HG02623 (cell line): Measurements from ENCODE around the gene SMYD5.

Source experiments
- ATAC-seq: cut with Tn5 transposase; IDR thresholded peaks from one replicate; pipeline ENCODE4 v1.9.1; 2021; ENCODE audit warnings: moderate library complexity; ENCODE audit not compliant: unreplicated experiment

Gene SMYD5

DNA sequence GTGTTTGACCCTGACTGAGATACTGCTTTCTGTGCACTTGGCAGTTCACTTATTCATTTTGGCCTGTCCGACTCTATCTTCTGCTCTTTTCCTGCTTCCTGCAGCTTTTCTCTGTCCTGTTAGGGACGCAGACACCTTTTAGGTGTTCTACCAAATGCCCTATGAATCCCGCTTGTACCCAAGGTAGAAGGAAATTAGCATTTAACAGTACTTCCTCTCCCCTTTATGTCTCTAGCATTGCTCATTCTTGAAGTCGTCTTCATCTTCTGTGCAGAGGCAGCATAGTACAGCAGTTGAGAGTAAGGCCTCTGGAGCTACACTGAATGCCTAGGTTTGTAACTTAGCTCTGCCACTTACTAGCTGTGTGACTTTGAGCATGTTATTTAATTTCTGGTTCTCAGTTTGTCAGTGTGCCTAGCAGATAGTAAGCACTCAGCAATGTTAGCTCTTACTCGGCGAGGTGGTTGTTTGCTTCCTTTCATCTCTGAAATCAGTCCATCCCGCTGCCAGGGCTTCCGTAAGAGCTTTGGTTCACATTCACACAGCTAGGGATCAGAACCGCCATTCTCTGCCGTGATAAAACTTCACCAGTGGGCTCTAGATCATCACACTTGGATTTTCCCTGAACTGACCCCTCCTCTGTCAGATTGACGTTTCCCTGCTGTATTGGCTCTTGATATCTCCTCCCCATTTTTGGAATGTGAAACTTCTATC lies 21.4 kb downstream of the SMYD5 start:
- ATAC-seq = no peak

- no peak for ATAC-seq
Observed at GRCh38 chr2:73237168-73237567, 23.1 kb downstream of the SMYD5 start.

- no peak for ATAC-seq
Observed at GRCh38 chr2:73238149-73238548, 24.1 kb downstream of the SMYD5 start.

DNA sequence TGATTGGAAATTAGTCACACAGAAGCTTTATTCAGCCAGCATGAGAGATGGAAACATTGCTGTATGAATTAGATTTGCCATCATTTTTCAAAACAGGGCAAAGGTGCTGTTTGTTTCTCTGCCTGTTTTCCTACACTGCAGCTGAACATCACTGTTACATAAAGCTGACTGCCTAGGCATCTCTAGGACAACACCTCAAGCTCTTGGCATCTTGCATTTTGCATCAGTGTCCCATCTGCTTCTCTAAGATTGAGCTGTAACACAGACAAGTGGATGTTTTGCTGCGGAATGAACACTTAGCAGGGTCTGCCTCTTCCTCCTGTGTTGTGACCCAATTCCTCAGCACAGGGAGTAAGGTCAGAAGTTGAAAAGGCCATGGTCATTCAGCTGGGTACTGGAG lies 24.9 kb downstream of the SMYD5 start:
- no peak for ATAC-seq

DNA sequence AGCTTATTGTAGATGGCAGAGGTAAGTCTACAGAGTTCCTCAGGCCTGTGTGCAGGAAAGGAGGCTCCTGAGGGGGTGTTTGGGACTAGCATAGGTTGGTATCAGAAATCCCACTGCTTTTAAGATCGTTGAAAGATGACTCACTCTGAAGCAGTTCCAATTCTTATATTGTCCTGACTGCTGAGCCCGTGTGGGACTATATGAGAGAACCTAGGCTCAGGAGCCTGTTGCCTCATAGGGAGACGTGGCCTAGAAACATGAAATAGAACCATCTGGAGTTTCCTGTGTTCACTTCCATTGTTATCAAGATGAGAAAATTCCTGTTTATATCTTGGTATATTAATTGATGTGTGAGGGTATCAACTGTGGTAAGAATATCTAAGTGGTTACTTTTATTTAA lies 25.7 kb downstream of the SMYD5 start:
- ATAC-seq = no peak

- ATAC-seq = no peak
Observed at GRCh38 chr2:73243884-73244570, 30.0 kb downstream of the SMYD5 start.

- no peak for ATAC-seq
Observed at GRCh38 chr2:73244580-73244979, 30.5 kb downstream of the SMYD5 start.

DNA sequence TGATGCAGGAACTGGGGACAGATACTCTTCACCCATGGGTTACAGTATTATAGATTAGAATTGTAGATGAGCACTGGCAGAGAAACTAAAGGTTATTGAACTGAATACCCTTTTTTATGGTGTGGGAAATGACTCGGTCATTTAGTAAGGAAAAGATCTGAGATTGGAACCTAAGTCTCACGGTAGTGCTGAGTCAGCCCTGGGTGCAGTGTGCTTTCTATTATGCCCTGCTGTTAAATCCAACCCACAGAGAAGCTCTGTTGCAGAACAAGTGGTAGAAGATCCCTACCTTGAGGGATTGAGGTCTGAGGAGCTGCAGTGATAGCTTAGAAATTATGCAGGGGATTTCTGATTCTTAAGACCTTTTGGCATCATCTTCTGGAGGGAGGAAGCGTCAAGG lies 32.8 kb downstream of the SMYD5 start:
- no peak for ATAC-seq

DNA sequence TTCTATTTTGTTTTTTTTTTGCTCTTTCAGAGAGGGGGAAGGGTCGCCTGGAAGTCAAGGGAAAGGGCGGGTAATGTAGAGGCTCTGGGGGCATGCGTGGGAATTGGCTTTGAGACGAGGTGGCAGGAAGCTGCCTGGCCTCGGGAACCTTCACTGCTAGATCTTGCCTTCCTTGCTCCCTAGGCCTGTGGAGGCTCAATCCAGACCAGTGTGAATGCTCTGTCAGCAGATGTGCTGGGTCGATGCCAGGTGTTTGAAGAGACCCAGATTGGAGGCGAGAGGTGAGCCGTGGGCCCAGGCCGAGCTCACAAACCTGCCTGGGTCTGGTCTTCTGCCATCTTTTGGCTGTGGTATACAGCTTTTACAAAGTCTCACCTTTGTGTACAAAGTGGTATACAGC lies 35.6 kb downstream of the SMYD5 start:
- no peak for ATAC-seq

DNA sequence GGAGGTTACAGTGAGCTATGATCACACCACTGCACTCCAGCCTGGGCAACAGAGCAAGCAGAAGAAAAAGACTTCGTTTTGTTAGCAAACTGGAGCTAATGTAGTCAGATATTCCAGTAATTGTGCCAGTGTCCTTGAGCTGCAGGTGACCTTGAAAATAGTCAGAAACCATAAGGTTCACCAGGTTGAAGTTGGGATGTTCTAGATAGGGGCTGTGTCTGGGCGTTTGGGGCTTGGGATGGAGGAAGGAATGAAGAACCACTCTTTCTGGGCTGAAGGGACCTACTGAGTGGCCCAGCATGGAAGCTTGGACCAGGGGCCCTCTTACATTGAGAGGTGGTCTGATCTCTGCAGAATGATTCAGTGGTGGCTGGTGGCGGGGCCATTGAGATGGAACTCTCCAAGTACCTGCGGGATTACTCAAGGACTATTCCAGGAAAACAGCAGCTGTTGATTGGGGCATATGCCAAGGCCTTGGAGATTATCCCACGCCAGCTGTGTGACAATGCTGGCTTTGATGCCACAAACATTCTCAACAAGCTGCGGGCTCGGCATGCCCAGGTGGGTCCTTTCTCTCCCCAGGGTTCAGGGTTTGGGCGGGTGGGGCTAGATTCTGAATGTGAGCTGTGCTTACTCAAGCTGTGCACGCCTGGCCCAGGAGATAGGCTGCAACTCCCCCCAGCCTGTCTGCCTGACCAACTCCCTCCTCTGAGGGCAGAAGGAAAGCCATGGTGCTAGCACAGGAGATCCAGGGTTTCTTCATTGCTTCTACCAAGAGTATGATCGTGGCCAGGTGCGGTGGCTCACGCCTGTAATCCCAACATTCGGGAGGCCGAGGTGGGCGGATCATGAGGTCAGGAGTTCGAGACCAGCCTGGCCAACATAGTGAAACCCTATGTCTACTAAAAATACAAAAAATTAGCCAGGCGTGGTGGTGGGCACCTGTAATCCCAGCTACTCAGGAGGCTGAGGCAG lies 37.1 kb downstream of the SMYD5 start:
- no peak for ATAC-seq

DNA sequence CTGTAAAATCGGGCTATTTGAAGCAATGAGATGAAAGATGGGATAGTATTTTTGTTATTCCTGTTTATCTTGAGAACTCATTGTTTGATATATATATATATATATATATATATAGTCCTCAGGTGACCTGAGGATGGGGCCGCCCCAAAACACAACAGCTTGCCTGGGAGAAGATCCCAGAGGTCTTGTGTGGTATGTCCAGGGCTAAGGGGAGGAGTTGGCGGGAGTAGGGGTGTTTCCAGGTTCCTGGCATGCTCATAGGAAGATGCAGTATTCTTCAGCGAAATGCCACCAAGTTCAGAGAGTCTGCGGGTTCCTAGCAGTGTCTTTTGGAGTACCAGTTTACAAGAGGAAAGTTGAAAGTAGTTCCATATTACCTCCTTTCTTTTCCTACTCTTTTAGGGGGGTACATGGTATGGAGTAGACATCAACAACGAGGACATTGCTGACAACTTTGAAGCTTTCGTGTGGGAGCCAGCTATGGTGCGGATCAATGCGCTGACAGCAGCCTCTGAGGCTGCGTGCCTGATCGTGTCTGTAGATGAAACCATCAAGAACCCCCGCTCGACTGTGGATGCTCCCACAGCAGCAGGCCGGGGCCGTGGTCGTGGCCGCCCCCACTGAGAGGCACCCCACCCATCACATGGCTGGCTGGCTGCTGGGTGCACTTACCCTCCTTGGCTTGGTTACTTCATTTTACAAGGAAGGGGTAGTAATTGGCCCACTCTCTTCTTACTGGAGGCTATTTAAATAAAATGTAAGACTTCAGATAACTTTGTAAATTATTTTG lies 38.4 kb downstream of the SMYD5 start:
- no peak for ATAC-seq

- ATAC-seq = no peak
Observed at GRCh38 chr2:73253400-73253799, 39.4 kb downstream of the SMYD5 start.

DNA sequence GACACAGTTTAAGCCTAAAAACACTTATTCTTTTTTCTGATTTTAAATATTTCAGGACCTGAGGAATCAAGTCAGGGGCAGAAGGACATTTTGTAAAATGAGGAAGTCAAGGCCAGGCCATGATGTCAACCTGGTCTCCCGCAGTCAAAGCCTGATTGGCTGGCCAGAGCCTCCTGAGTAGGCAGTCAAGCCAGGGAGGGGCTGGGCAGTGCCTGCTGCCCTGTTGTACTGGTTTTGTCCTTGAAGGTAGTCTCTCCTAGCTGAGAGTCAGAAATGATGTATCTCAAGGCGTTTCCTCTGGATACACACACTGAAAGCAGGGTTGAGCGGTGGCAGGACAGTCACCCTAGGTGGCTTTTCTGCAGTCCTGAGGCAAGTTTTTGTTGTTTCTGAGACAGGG lies 39.9 kb downstream of the SMYD5 start:
- no peak for ATAC-seq

DNA sequence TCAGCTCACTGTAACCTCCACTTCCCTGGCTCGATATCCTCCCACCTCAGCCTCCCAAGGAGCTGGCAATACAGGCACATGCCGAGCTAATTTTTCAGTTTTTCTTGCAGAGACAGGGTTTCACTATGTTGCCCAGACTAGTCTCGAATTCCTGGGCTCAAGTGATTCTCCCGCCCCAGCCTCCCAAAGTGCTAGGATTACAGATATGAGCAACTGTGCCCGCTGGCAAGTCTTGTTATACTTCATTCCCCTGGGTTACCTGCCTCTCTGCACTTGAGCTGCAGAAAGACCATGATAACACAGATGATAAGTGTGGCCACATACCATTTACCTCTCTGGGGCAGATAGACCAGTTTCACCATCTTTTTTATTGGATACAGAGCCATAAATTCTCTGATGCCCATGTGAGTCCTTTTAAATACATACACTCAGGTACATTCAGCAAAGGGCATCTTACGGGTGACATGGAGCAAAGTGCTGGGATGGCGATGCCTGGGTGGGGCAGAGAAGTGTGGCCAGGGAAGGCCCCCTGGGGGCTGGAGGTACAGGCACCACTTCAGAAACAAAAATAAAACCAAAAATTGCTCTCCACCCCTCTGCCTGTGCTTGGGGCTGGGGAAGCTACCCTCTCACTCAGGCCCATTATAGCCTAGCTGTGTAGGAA lies 40.4 kb downstream of the SMYD5 start:
- no peak for ATAC-seq

DNA sequence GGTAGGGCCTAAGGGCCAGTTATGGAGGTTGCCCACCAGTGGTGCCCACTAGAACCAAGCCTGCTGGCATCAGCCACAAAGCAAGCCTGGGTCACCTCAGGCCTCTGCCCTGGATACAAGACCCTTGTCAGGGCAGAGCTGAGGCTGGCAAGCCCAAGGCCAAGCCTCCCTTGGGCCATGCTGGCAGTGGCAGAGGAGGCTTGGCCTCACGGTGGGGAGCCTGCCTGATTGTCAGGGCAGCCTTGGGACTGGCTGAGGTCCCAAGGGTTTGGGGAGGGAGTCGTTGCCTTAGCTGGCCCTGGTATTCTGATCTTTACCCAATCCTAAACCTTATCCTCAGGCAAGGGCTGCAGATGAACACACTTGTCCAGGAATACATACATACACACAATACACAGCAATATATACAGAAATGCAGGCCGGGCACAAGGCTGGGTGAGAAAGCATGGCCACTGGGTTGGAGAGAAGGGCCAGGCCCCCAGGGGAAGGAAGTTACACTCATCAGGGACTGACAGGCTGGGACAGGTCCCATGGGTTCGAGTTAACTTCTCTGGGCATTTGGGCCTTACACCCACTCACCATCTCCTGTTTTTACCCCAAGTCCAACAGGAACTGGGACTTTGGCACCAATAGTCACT lies 41.1 kb downstream of the SMYD5 start:
- ATAC-seq = no peak

GRCh38 chr2:73255907-73256617 lies 42.0 kb downstream of the SMYD5 start:
- ATAC-seq = no peak

DNA sequence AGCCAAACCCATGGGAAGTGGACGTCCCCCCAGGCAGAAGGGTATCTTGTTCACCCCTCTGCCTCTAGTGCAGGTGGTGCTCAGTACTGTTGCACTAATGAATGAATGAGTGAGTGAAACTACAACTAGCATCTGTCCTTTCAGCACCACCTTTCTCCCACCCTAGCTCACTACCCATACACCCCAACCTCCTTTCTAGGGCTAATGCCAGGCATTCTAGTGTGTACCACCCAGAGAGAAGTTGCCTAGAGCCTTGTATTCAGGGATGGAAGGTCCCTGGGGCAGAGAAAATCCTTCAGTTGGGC lies 42.5 kb downstream of the SMYD5 start:
- no peak for ATAC-seq

DNA sequence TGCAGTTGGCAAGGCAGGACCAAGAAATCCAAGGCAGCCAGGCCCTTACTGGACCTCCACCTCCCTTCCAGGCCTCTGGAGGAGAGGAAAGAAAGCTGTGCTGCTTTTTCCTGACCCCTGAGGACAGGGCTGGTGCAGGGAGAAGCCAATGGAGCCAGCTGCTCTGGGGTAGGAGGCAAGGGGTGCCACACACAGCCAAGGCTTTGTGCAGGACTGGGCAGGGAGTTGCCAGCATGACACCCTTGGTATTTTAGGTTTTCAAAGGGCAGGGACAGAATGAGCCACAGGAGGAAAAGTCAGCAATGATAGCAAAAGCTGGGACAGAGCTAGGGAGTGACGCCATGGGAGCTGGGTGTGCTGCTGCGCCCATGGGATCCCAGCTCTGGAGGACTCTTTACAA lies 43.0 kb downstream of the SMYD5 start:
- no peak for ATAC-seq

- ATAC-seq = no peak
Observed at GRCh38 chr2:73257425-73258125, 43.5 kb downstream of the SMYD5 start.
